HepG2 (cell line): ENCODE data around the gene SYCP2L. TPM values are rescaled to one million over a fixed set of nuclear protein-coding genes. Genes with fewer than 3 reads are reported as not detected.

Experiments
- EZH2 ChIP-seq: conservative IDR thresholded peaks from 2 replicates; pipeline ENCODE4 v1.6.1; 2012; ENCODE audit warnings: mild to moderate bottlenecking, low read depth, low read length, moderate library complexity
- GTF2F1 ChIP-seq: fragments of 150-350 bp; IDR thresholded peaks from 2 replicates; pipeline ENCODE4 v1.6.1; 2014; ENCODE audit warnings: low read length
- HCFC1 ChIP-seq: fragments of 150-350 bp; IDR thresholded peaks from 2 replicates; pipeline ENCODE4 v1.6.1; 2014; ENCODE audit warnings: low read depth, low read length
- HOXA7 ChIP-seq: sonication (generic); formaldehyde crosslinking; IDR thresholded peaks from 2 replicates; pipeline ENCODE4 v1.8.1; 2022; ENCODE audit warnings: mild to moderate bottlenecking, missing genetic modification reagents, moderate library complexity
- PAF1 ChIP-seq: IDR thresholded peaks from 2 replicates; pipeline ENCODE4 v1.6.1; 2016; ENCODE audit warnings: missing genetic modification reagents, missing compliant biosample characterization
- SRSF4 ChIP-seq: fragments of 200-400 bp; formaldehyde crosslinking; IDR thresholded peaks from one replicate; pipeline ENCODE4 v1.6.1; 2018; ENCODE audit warnings: mild to moderate bottlenecking, low read depth, low read length, moderate library complexity; ENCODE audit not compliant: poor library complexity, severe bottlenecking
- ZMYM2 ChIP-seq: sonication (generic); formaldehyde crosslinking; IDR thresholded peaks from 2 replicates; pipeline ENCODE4 v1.8.0; 2022; ENCODE audit warnings: mild to moderate bottlenecking, missing genetic modification reagents
- ZNF235 ChIP-seq: sonication (generic); formaldehyde crosslinking; IDR thresholded peaks from 2 replicates; pipeline ENCODE4 v1.8.1; 2023; ENCODE audit warnings: mild to moderate bottlenecking, missing genetic modification reagents, borderline replicate concordance
- polyA plus RNA-seq, 8 experiments: library from polyadenylated mRNA; depleted of rRNA in 3 of 8; stranded (reverse) in 7 of 8; unstranded in 1 of 8; fragments of >200 nt; fragmentation: Illumina TruSeq in 4 of 8; extraction: Trizol in 4 of 8; gene quantifications; 2 replicates each; pipeline versions ENCODE4 v1.2.1 to v1.2.3, GENCODE V29; 2011 to 2016; ENCODE audit warnings: low read depth in 4 of 8, missing spikeins in 1 of 8, mixed read lengths in 1 of 8; ENCODE audit not compliant: insufficient read depth in 1 of 8
- total RNA-seq, 5 experiments: library from RNA; depleted of rRNA; stranded (reverse); fragments of >200 nt; fragmentation: Illumina TruSeq; extraction: Trizol; gene quantifications; 2 replicates each; pipeline ENCODE4 v1.2.3, GENCODE V29; 2016; ENCODE audit warnings: low read depth in 1 of 5
- TF ChIP-seq, protein P1 (sequence below): sonication (generic); formaldehyde crosslinking; IDR thresholded peaks from 2 replicates; pipeline ENCODE4 v1.4.0; 2020; ENCODE audit warnings: missing genetic modification reagents
- TF ChIP-seq, protein P2 (sequence below): IDR thresholded peaks from 2 replicates; pipeline ENCODE4 v1.6.1; 2016; ENCODE audit warnings: mild to moderate bottlenecking, missing biosample characterization, missing genetic modification reagents
- TF ChIP-seq, protein P3 (sequence below): sonication (generic); formaldehyde crosslinking; IDR thresholded peaks from 2 replicates; pipeline ENCODE4 v1.8.1; 2022; ENCODE audit warnings: mild to moderate bottlenecking, missing genetic modification reagents
- TF ChIP-seq, protein P4 (sequence below): IDR thresholded peaks from 2 replicates; pipeline ENCODE4 v1.6.1; 2016; ENCODE audit warnings: missing compliant biosample characterization, missing genetic modification reagents, borderline replicate concordance
- TF ChIP-seq, protein P5 (sequence below): IDR thresholded peaks from 2 replicates; pipeline ENCODE4 v1.6.1; 2016; ENCODE audit warnings: mild to moderate bottlenecking
- TF ChIP-seq, protein P6 (sequence below): sonication (generic); formaldehyde crosslinking; IDR thresholded peaks from one replicate; pipeline ENCODE4 v1.5.1; 2020; ENCODE audit warnings: mild to moderate bottlenecking, missing genetic modification reagents; ENCODE audit errors: not compliant biosample characterization

SYCP2L gene
- total and polyA plus RNA-seq, 2 of the 13 experiments (the other 11 are each of a cell fraction or from before 2014, with no cell fraction given), result 0.22 to 0.54 TPM

DNA sequence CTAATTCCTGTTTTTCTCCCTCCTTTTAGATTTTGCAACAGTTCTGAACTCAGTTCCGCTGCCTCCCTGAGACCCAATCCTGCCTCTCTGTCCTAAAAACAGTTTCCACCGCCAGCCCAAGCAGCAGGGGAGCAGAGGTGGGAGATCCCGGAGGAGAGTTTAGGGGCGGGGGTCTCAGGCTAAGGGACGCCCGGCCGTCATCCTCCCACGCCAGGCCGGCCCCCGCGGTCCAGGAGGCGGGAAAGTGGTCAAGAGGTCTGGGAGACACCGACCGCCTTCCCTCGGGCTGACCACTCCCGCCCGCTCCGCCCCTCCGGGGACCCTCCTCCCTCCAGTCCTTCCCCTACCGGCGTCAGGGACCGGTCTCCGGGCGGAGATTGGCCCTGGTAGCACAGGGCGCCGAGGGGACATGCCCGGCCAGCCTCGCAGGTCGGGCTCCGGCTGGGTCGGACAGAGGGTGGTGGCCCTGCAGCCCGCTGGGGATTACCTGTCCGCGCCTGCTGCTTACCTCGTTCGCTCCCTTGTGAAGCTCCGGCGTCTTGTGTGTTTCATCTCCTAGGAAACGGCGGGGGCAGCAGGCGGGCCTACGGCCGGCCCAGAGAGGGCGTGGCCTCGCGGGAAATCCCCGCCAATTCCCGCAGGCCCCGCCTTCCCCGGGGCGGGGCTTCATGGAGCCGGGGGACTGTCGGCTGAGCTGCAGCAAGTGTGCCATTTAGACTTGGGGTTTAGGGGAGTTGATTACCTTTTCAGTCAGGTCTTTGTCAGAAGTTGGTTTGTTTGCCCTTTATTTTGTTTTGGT is 48.7 kb upstream of the SYCP2L start, which contains the start of gene MAK (continued):
- TF ChIP-seq ZNF235 (0 out of 2 replicates have a peak, but pooled peaks have one; percentile 57), HCFC1 (no peak), ZMYM2 (no peak), GTF2F1 (no peak), SRSF4 (no peak), PAF1 (no peak), EZH2 (no peak), HOXA7 (CRISPR knock-in tag) (no peak)
- TF ChIP-seq, protein P1, sequence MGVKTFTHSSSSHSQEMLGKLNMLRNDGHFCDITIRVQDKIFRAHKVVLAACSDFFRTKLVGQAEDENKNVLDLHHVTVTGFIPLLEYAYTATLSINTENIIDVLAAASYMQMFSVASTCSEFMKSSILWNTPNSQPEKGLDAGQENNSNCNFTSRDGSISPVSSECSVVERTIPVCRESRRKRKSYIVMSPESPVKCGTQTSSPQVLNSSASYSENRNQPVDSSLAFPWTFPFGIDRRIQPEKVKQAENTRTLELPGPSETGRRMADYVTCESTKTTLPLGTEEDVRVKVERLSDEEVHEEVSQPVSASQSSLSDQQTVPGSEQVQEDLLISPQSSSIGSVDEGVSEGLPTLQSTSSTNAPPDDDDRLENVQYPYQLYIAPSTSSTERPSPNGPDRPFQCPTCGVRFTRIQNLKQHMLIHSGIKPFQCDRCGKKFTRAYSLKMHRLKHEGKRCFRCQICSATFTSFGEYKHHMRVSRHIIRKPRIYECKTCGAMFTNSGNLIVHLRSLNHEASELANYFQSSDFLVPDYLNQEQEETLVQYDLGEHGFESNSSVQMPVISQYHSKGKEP, result no peak
- TF ChIP-seq, protein P2, sequence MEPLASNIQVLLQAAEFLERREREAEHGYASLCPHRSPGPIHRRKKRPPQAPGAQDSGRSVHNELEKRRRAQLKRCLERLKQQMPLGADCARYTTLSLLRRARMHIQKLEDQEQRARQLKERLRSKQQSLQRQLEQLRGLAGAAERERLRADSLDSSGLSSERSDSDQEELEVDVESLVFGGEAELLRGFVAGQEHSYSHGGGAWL (CRISPR knock-in tag), result peak; percentile 81
- TF ChIP-seq, protein P3, sequence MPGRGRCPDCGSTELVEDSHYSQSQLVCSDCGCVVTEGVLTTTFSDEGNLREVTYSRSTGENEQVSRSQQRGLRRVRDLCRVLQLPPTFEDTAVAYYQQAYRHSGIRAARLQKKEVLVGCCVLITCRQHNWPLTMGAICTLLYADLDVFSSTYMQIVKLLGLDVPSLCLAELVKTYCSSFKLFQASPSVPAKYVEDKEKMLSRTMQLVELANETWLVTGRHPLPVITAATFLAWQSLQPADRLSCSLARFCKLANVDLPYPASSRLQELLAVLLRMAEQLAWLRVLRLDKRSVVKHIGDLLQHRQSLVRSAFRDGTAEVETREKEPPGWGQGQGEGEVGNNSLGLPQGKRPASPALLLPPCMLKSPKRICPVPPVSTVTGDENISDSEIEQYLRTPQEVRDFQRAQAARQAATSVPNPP (CRISPR knock-in tag), result 0 out of 2 replicates have a peak, but pooled peaks have one; percentile 51
- TF ChIP-seq, protein P4, sequence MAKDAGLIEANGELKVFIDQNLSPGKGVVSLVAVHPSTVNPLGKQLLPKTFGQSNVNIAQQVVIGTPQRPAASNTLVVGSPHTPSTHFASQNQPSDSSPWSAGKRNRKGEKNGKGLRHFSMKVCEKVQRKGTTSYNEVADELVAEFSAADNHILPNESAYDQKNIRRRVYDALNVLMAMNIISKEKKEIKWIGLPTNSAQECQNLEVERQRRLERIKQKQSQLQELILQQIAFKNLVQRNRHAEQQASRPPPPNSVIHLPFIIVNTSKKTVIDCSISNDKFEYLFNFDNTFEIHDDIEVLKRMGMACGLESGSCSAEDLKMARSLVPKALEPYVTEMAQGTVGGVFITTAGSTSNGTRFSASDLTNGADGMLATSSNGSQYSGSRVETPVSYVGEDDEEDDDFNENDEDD, result peak; percentile 40
- TF ChIP-seq, protein P5, sequence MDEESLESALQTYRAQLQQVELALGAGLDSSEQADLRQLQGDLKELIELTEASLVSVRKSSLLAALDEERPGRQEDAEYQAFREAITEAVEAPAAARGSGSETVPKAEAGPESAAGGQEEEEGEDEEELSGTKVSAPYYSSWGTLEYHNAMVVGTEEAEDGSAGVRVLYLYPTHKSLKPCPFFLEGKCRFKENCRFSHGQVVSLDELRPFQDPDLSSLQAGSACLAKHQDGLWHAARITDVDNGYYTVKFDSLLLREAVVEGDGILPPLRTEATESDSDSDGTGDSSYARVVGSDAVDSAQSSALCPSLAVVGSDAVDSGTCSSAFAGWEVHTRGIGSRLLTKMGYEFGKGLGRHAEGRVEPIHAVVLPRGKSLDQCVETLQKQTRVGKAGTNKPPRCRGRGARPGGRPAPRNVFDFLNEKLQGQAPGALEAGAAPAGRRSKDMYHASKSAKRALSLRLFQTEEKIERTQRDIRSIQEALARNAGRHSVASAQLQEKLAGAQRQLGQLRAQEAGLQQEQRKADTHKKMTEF (CRISPR knock-in tag), result peak; percentile 86
- TF ChIP-seq, protein P6, sequence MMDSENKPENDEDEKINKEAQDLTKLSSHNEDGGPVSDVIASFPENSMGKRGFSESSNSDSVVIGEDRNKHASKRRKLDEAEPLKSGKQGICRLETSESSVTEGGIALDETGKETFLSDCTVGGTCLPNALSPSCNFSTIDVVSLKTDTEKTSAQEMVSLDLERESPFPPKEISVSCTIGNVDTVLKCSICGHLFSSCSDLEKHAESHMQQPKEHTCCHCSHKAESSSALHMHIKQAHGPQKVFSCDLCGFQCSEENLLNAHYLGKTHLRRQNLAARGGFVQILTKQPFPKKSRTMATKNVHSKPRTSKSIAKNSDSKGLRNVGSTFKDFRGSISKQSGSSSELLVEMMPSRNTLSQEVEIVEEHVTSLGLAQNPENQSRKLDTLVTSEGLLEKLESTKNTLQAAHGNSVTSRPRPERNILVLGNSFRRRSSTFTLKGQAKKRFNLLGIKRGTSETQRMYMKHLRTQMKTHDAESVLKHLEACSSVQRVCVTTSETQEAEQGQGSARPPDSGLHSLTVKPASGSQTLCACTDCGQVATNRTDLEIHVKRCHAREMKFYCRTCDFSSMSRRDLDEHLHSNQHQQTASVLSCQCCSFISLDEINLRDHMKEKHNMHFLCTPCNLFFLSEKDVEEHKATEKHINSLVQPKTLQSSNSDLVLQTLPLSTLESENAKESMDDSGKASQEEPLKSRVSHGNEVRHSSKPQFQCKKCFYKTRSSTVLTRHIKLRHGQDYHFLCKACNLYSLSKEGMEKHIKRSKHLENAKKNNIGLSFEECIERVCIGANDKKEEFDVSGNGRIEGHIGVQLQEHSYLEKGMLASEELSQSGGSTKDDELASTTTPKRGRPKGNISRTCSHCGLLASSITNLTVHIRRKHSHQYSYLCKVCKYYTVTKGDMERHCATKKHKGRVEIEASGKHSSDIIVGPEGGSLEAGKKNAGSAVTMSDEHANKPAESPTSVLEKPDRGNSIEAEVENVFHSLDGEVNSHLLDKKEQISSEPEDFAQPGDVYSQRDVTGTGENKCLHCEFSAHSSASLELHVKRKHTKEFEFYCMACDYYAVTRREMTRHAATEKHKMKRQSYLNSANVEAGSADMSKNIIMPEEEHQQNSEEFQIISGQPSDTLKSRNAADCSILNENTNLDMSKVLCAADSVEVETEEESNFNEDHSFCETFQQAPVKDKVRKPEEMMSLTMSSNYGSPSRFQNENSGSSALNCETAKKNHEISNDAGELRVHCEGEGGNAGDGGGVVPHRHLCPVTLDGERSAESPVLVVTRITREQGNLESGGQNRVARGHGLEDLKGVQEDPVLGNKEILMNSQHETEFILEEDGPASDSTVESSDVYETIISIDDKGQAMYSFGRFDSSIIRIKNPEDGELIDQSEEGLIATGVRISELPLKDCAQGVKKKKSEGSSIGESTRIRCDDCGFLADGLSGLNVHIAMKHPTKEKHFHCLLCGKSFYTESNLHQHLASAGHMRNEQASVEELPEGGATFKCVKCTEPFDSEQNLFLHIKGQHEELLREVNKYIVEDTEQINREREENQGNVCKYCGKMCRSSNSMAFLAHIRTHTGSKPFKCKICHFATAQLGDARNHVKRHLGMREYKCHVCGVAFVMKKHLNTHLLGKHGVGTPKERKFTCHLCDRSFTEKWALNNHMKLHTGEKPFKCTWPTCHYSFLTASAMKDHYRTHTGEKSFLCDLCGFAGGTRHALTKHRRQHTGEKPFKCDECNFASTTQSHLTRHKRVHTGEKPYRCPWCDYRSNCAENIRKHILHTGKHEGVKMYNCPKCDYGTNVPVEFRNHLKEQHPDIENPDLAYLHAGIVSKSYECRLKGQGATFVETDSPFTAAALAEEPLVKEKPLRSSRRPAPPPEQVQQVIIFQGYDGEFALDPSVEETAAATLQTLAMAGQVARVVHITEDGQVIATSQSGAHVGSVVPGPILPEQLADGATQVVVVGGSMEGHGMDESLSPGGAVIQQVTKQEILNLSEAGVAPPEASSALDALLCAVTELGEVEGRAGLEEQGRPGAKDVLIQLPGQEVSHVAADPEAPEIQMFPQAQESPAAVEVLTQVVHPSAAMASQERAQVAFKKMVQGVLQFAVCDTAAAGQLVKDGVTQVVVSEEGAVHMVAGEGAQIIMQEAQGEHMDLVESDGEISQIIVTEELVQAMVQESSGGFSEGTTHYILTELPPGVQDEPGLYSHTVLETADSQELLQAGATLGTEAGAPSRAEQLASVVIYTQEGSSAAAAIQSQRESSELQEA, result peak; percentile 88
